GM21619 (cell line): ENCODE data around the gene C12orf54.
A peak's percentile ranks its signal among the peaks of the same experiment; 100 is the strongest.
"Not testable (repeated sequence)": the region's sequence is repeated elsewhere in the genome, so short reads cannot be mapped to it uniquely, and the experiment has no call there.

Experiments
- ATAC-seq: cut with Tn5 transposase; IDR thresholded peaks from one replicate; pipeline ENCODE4 v1.9.1; 2021; ENCODE audit not compliant: unreplicated experiment

C12orf54 gene

GRCh38 chr12:48482198-48482597 is at the start of gene C12orf54:
Gene C12orf54, plus strand, starts transcription at chr12:48482498. Its CDS starts 799 bp downstream, at chr12:48483297.
- no peak for ATAC-seq

DNA sequence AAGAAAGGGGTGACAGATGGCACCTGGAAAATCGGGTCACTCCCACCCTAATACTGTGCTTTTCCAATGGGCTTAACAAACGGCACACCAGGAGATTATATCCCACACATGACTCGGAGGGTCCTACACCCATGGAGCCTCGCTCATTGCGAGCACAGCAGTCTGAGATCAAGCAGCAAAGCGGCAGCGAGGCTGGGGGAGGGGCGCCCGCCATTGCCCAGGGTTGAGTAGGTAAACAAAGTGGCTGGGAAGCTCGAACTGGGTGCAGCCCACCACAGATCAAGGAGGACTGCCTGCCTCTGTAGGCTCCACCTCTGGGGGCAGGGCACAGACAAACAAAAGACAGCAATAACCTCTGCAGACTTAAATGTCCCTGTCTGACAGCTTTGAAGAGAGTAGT is 48.3 kb upstream of the C12orf54 start:
- ATAC-seq, result not testable (repeated sequence)

DNA sequence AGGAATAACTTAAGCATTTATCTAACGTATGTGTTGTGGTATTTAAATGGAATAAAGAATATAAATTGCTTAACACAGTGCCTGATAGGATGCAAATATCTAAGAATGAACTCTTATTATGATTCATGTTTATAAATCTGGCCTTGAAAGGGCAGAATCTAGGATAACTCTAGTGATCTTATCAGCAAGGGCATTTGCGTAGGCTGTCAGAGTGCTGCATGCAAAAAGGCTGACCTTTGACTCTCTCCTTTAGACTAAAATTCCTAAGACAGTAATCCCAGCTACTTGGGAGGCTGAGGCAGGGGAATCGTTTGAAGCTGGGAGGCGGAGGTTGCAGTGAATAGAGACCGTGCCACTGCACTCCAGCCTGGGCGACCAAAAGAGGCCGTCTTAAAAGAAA is 41.2 kb upstream of the C12orf54 start:
- no peak for ATAC-seq

GRCh38 chr12:48442179-48442847 is 40.0 kb upstream of the C12orf54 start:
- no peak for ATAC-seq

- ATAC-seq, result no peak
Measured at GRCh38 chr12:48445538-48445937, 36.8 kb upstream of the C12orf54 start.

DNA sequence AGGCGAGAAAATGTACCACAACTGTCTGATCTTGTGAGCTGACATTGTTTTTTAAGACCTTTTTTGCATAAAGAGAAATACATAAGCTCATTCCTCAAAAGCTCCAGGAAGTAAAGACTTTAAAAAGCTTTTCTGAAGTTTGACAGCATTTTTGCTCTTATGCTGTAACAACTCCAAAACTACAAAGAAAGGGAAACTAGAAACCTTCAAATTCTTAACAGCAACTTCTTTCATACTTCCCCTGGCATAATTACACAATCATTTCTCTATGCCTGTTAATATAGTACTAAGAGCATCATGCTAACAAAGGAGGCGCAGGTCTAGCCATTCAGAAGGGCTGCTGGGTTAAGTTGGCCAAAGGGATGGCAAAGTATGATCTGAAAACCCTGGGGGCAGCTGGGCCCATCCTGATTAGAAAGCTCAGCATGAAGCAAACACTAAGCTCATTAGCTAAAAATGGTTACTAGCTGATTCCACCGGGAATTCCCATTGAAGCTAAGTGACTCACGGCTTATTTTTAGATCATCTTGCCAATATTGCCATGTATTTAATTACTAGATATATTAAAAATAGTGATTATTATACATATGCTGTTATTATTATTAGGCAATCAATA is 36.0 kb upstream of the C12orf54 start:
- no peak for ATAC-seq

DNA sequence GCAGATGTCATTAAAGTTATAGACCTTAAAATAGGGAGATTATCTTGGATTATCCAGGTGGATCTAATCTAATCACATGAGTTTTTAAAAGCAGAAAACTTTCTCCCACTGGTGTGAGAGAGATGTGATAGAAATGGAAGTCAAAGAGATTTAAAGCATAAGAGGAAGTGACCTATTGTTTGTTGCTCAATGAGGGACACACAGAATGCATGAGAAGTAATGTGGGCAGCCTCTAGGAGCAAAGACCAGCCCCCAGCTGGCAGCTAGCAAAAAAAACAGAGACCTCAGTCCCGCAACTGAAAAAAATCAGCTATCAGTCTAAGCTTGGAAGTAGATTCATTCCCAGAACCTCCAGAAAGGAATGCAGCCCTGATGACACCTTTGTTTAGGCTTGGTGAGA is 34.5 kb upstream of the C12orf54 start:
- no peak for ATAC-seq

GRCh38 chr12:48451372-48451771 is 30.9 kb upstream of the C12orf54 start:
- ATAC-seq, result no peak

DNA sequence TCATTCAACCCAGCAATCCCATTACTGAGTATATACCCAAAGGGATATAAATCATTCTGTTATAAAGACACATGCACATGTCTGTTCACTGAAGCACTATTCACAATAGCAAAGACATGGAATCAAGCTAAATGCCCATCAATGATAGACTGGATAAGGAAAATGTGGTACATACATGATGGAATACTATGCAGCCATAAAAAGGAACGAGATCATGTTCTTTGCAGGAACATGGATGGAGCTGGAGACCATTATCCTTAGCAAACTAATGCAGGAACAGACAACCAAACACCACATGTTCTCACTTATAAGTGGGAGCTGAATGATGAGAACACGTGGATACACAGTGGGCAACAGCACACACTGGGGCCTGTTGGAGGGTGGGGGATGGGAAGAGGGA is 29.3 kb upstream of the C12orf54 start:
- not testable (repeated sequence) for ATAC-seq

- no peak for ATAC-seq
Measured at GRCh38 chr12:48454667-48455066, 27.6 kb upstream of the C12orf54 start.

- no peak for ATAC-seq
Measured at GRCh38 chr12:48455116-48455515, 27.2 kb upstream of the C12orf54 start.

GRCh38 chr12:48459259-48459658 is 23.0 kb upstream of the C12orf54 start:
- ATAC-seq, result no peak

DNA sequence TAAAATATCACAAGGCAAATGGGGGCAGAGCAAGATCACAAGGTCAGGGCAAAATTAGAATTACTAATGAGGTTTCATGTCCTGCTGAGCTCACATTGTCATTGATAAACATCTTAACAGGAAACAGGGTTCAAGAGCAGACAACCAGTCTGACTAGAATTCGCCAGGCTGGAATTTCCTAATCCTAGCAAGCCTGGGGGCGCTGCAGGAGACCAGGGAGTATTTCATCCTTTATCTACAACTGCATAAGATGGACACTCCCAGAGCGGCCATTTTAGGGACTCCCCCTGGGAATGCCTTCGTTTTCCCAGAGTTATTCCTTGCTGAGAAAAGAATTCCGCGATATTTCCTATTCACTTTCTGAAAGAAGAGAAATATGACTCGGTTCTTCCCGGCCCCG is 13.3 kb upstream of the C12orf54 start:
- not testable (repeated sequence) for ATAC-seq

DNA sequence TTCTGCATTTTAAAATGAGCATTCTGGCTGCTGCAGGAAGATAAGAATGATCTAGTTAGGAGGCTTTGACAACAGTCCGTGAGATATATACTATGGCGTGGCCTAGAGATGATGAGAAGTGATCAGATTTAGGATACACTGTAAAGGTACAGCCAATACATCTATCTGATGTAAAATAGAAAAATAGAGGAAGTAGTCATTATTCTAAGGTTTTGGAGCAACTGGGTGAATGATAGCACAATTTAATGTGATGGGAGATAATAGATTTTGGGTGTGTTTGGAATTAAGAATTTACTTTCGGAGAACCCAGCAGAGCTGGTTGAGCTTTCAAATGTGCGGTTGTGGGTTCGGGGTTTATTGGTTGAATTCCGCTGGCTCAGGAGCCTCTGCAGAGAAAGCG is 10.0 kb upstream of the C12orf54 start, which contains the start of gene ANP32D:
Gene ANP32D (plus strand): TSS at position 301 of the 400 bp plus-strand sequence. CDS start 106 bp downstream, outside the sequence.
- ATAC-seq, result no peak

DNA sequence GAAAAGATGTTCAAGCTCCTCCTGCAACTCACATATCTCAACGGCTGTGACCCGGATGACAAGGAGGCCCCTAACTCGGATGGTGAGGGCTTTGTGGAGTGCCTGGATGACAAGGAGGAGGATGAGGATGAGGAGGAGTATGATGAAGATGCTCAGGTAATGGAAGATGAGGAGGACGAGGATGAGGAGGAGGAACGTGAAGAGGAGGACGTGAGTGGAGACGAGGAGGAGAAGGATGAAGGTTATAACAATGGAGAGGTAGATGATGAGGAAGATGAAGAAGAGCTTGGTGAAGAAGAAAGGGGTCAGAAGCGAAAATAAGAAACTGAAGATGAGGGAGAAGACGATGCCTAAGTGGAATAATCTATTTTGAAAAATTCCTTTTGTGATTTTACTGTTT is 9.2 kb upstream of the C12orf54 start:
- no peak for ATAC-seq

DNA sequence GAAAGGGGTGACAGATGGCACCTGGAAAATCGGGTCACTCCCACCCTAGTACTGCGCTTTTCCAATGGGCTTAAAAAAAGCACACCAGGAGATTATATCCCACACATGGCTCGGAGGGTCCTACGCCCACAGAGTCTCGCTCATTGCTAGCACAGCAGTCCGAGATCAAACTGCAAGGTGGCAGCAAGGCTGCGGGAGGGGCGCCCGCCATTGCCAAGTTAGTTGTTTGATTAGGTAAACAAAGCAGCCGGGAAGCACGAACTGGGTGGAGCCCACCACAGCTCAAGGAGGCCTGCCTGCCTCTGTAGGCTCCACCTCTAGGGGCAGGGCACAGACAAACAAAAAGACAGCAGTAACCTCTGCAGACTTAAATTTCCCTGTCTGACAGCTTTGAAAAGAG is 7.8 kb upstream of the C12orf54 start:
- not testable (repeated sequence) for ATAC-seq

- no peak for ATAC-seq
Measured at GRCh38 chr12:48482930-48483329, 632 bp downstream of the C12orf54 start.

DNA sequence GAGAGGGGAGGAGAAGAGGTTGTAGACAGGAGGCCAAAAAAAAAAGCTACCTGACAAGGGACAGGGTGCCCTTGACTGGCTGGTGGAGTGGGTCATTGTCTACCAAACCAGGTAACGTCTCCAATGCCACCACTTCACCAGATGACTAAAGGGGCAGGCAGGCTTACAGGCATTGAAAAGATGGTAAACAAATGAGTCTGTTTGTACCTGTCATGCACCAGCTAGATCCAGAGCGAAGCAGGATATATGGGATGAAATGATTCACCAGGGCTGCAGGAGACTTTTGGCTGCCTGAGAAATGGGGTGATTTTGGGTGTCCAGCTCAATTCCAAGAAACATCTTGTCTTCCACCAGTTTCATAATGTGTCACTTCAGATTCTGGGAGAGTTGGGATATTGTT is 4.0 kb downstream of the C12orf54 start:
- no peak for ATAC-seq

- ATAC-seq, result no peak
Measured at GRCh38 chr12:48486679-48487078, 4.4 kb downstream of the C12orf54 start.

DNA sequence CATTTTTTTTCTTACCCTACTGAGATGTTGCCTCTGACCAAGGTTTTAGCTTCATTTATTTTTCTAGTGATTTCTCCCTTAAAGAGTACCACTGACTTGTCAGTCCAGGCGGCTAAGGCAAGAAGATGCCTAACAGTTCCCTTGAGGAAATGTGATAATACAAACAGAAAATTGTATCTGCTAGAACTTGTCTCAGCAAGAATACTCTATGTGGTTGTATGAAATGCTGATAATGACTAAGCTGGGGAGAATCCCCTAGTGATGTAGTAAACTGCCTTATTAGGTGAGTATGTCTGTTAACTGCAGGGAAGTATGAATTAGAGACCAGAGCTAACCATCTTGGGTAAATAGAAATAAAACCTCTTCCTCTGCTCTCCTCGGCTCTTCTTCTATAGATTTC is 6.7 kb downstream of the C12orf54 start:
- ATAC-seq, result peak; percentile 98

GRCh38 chr12:48489456-48489855 is 7.2 kb downstream of the C12orf54 start:
- not testable (repeated sequence) for ATAC-seq

- ATAC-seq, result not testable (repeated sequence)
Measured at GRCh38 chr12:48500281-48500680, 18.0 kb downstream of the C12orf54 start.

DNA sequence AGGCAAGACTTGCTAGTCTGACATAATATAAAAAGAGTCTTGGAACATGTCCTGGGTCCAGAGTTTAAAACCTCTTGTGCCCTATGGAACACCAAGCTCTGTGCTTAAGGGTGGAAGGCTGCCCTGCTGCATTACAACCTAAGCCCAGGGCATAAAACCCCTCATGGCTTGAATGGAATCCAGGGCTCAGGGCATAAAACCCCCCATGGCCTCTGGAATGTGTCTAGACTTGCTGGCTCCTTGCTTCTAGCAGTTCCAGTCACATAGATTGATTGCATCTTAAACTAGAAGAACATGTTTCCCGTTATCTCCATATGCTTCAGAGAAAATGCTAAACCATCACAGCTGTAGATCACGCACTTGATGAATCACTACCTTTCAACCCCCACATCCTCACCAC is 24.5 kb downstream of the C12orf54 start:
- not testable (repeated sequence) for ATAC-seq
